Testis (tissue), 2 donors: ENCODE measurements around the gene OLFML3.

Experiments
- CTCF ChIP-seq, 3 experiments: fragments of 450-650 bp in 2 of 3; fragments of 200-600 bp in 1 of 3; sonication (generic) in 1 of 3; IDR thresholded peaks; one replicate each; pipeline ENCODE4 v1.5.1; 2016 to 2019; ENCODE audit warnings: antibody characterized with exemption in 3 of 3, mild to moderate bottlenecking in 2 of 3, moderate library complexity in 1 of 3
- POLR2A ChIP-seq: fragments of 450-650 bp; IDR thresholded peaks from one replicate; pipeline ENCODE4 v1.6.1; 2017; ENCODE audit warnings: antibody characterized with exemption, mild to moderate bottlenecking, moderate library complexity

GRCh38 chr1:113949007-113949406, 30.3 kb upstream of the OLFML3 start:
- TF ChIP-seq CTCF (IDR thresholded peaks at IDR 0.05) (peak in 1 of 3 experiments; percentile 35), POLR2A (no peak)
